Endothelial cell of umbilical vein (primary cell): ENCODE data around the gene RPS25. TPM values are rescaled to one million over a fixed set of nuclear protein-coding genes. Genes with fewer than 3 reads are reported as not detected.
A peak's percentile ranks its signal among the peaks of the same experiment; 100 is the strongest.

ENCODE experiments used
- BruUV-seq: library from RNA; stranded (reverse); fragments of 400-500 nt; replicated peaks from 2 replicates; lab custom pipeline; 2021; lab: Mats Ljungman, UMichigan
- CTCF ChIA-PET: fragments of 300-600, 350-600 bp; sonication (Branson Sonifier 250); formaldehyde crosslinking; loops from one replicate; lab custom pipeline; 2021; ENCODE audit warnings: antibody characterized with exemption, inconsistent platforms; lab: Charles Lee
- POLR2A ChIA-PET: fragments of 300-600, 350-600 bp; sonication (Branson Sonifier 250); formaldehyde crosslinking; loops from one replicate; lab custom pipeline; 2021; ENCODE audit warnings: antibody characterized with exemption, inconsistent platforms; lab: Charles Lee
- DNase-seq: peaks from one replicate; pipeline ENCODE4 v3.0.0-alpha.2; 2011; ENCODE audit warnings: low read depth, low spot score
- FAIRE-seq: peaks from 2 replicates; lab custom pipeline; 2011; peaks lifted over from hg19 to GRCh38; lab: Jason Lieb, UNC
- H2AFZ ChIP-seq: 2 replicates; pipeline ENCODE4 v1.6.0; 2012; ENCODE audit warnings: low read depth, low read length, control low read depth, inconsistent platforms
- H3K27ac ChIP-seq: 2 replicates; pipeline ENCODE4 v1.5.1; 2011; ENCODE audit warnings: low read depth, mild to moderate bottlenecking, control low read depth, low read length, moderate library complexity; ENCODE audit not compliant: insufficient read depth
- H3K27me3 ChIP-seq, 2 experiments: 2 replicates each; pipeline versions ENCODE4 v1.6.0 to v1.6.1; 2011; ENCODE audit warnings: low read length in 2 of 2, mixed read lengths in 1 of 2; ENCODE audit not compliant: control insufficient read depth in 2 of 2, insufficient read depth in 2 of 2
- H3K36me3 ChIP-seq, 2 experiments: 2 replicates in 1 of 2; 3 replicates in 1 of 2; pipeline ENCODE4 v1.5.1; 2011; ENCODE audit warnings: low read length in 2 of 2, mild to moderate bottlenecking in 1 of 2, moderate library complexity in 1 of 2; ENCODE audit not compliant: control insufficient read depth in 2 of 2, insufficient read depth in 2 of 2; ENCODE audit errors: extremely low read depth in 1 of 2
- H3K4me1 ChIP-seq: 3 replicates; pipeline ENCODE4 v1.5.1; 2011; ENCODE audit warnings: mild to moderate bottlenecking, low read length; ENCODE audit not compliant: control insufficient read depth, insufficient read depth; ENCODE audit errors: extremely low read depth
- H3K4me2 ChIP-seq: 2 replicates; pipeline ENCODE4 v1.6.1; 2011; ENCODE audit warnings: low read length, control low read depth, mixed read lengths; ENCODE audit not compliant: insufficient read depth
- H3K4me3 ChIP-seq, 3 experiments: fragments of 200-600 bp in 1 of 3; sonication (generic), shearing (Covaris generic) in 1 of 3; replicated peaks in 1 of 3; 2 replicates each; pipeline ENCODE4 v1.5.1; 2011 to 2016; ENCODE audit warnings: control low read depth in 3 of 3, low read length in 3 of 3, mild to moderate bottlenecking in 2 of 3, inconsistent platforms in 1 of 3, low read depth in 1 of 3, moderate library complexity in 1 of 3; ENCODE audit not compliant: insufficient read depth in 1 of 3
- H3K79me2 ChIP-seq: 2 replicates; pipeline ENCODE4 v1.6.0; 2012; ENCODE audit warnings: low read length, inconsistent platforms; ENCODE audit not compliant: control insufficient read depth, insufficient read depth
- H3K9ac ChIP-seq: replicated peaks from 2 replicates; pipeline ENCODE3; 2011; ENCODE audit warnings: low read length, control low read depth; ENCODE audit not compliant: insufficient read depth; ENCODE audit errors: extremely low read depth
- H3K9me1 ChIP-seq: replicated peaks from 3 replicates; pipeline ENCODE4 v1.6.0; 2011; ENCODE audit warnings: mild to moderate bottlenecking, low read length; ENCODE audit not compliant: control insufficient read depth, insufficient read depth; ENCODE audit errors: extremely low read depth
- H3K9me3 ChIP-seq: replicated peaks from 2 replicates; pipeline ENCODE4 v1.5.1; 2012; ENCODE audit warnings: low read length, inconsistent platforms; ENCODE audit not compliant: control insufficient read depth, insufficient read depth
- H4K20me1 ChIP-seq: replicated peaks from 2 replicates; pipeline ENCODE3; 2011; ENCODE audit warnings: mild to moderate bottlenecking, low read length; ENCODE audit not compliant: control insufficient read depth, insufficient read depth; ENCODE audit errors: extremely low read depth
- CTCF ChIP-seq, 2 donors: IDR thresholded peaks; 1 replicate in 1 of 2; 2 replicates in 1 of 2; pipeline ENCODE4 v1.5.1; 2011; ENCODE audit warnings: low read length in 2 of 2, mild to moderate bottlenecking in 2 of 2, moderate library complexity in 2 of 2, control low read depth in 1 of 2, inconsistent platforms in 1 of 2, low read depth in 1 of 2; ENCODE audit not compliant: insufficient read depth in 1 of 2; ENCODE audit errors: extremely low read depth in 1 of 2
- EZH2 ChIP-seq: IDR thresholded peaks from 2 replicates; pipeline ENCODE4 v1.6.1; 2012; ENCODE audit warnings: borderline replicate concordance, low read depth, mild to moderate bottlenecking, moderate library complexity, low read length, inconsistent platforms; ENCODE audit not compliant: severe bottlenecking
- FOS ChIP-seq: IDR thresholded peaks from 2 replicates; pipeline ENCODE4 v1.6.1; 2011; ENCODE audit warnings: mild to moderate bottlenecking, low read length, moderate library complexity, borderline replicate concordance; ENCODE audit not compliant: insufficient read depth
- GATA2 ChIP-seq: IDR thresholded peaks from 2 replicates; pipeline ENCODE4 v1.7.0; 2011; ENCODE audit warnings: low read depth, mild to moderate bottlenecking, moderate library complexity, mixed read lengths, low read length; ENCODE audit not compliant: insufficient read length, insufficient read depth
- JUN ChIP-seq: IDR thresholded peaks from 2 replicates; pipeline ENCODE4 v1.6.1; 2011; ENCODE audit warnings: borderline replicate concordance, low read depth; ENCODE audit not compliant: insufficient read length, insufficient read depth
- MAX ChIP-seq: IDR thresholded peaks from 2 replicates; pipeline ENCODE4 v1.6.1; 2011; ENCODE audit not compliant: insufficient read depth, insufficient read length
- MYC ChIP-seq: IDR thresholded peaks from one replicate; pipeline ENCODE4 v1.6.1; 2011; ENCODE audit warnings: mild to moderate bottlenecking, low read depth, low read length
- POLR2A ChIP-seq: IDR thresholded peaks from 2 replicates; pipeline ENCODE4 v1.6.1; 2012; ENCODE audit warnings: low read depth, mild to moderate bottlenecking, control low read depth, low read length
- POLR2AphosphoS5 ChIP-seq: IDR thresholded peaks from 2 replicates; pipeline ENCODE4 v1.6.1; 2012; ENCODE audit warnings: low read depth, mild to moderate bottlenecking, control low read depth, low read length, moderate library complexity; ENCODE audit not compliant: insufficient read depth
- dilution Hi-C: fragments of 300-500 bp; cut with MboI; formaldehyde crosslinking; loops from one replicate; pipeline ENCODE4 v1.15.0; 2019; ENCODE audit warnings: low sequenced_read_pairs; ENCODE audit not compliant: extremely low pct_ligation_motif_present
- intact Hi-C: fragments of 100-400 bp; cut with micrococcal nuclease; formaldehyde crosslinking; loops from one replicate; pipeline ENCODE4 v1.10.0; 2022
- polyA plus RNA-seq, 4 experiments: library from polyadenylated mRNA; depleted of rRNA in 3 of 4; stranded (reverse) in 3 of 4; unstranded in 1 of 4; fragments of >200 nt; gene quantifications; 2 replicates each; pipeline versions ENCODE4 v1.2.1 to v1.2.3, GENCODE V29; 2011 to 2012; ENCODE audit warnings: missing spikeins in 1 of 4
- total RNA-seq: library from RNA; stranded (reverse); gene quantifications from 2 replicates; pipeline ENCODE4 v1.2.3, GENCODE V29; 2021

RPS25 gene
- total and polyA plus RNA-seq, 2 donors (not counting 3 experiments of a cell fraction or from before 2014, with no cell fraction given): 887 to 992 TPM

- H4K20me1 ChIP-seq: no peaks in the 10 kb centered on the region
- H3K4me1 ChIP-seq: peaks cover 18% of the 10 kb centered on the region
- TF ChIP-seq MAX: no peak
- TF ChIP-seq EZH2: no peak
- TF ChIP-seq JUN: no peak
- no peak for TF ChIP-seq GATA2
- TF ChIP-seq POLR2AphosphoS5: no peak
- no peak for TF ChIP-seq FOS
- TF ChIP-seq POLR2A: no peak
- TF ChIP-seq CTCF (IDR thresholded peaks at IDR 0.05; ENCODE audit: extremely low read depth in 1 of 2, insufficient read depth in 1 of 2, low read depth in 1 of 2, low read length in 2 of 2): no peak
- TF ChIP-seq MYC: no peak
- ChIA-PET POLR2A (interaction anchor here (1.4 kb wide), 1 partner anchor 20 kb away, joined by 6 read pairs; the partner anchor contains the start of genes RPS25 and TRAPPC4), CTCF (interaction anchor here (1.0 to 1.6 kb wide), 5 partner anchors 18 to 403 kb away, joined by 3 to 4 read pairs (median 3); partner anchors contain the start of gene TRAPPC4)
- peak overlapping the region; percentile 26 for H3K27ac ChIP-seq
- H2AFZ ChIP-seq: peak overlapping the region; percentile 46
- peak overlapping the region; percentile 82 for H3K4me2 ChIP-seq
- FAIRE-seq (no peak), DNase-seq (no peak)
- peaks cover 2 to 6% of the 10 kb centered on the region in 2 experiments for H3K36me3 ChIP-seq
- H3K9ac ChIP-seq: peak overlapping the region; percentile 50
- peaks cover 8% of the 10 kb centered on the region for H3K79me2 ChIP-seq
- intact Hi-C loops: loop anchor here (1.0 to 5.0 kb wide), 2 partner anchors 20 to 59 kb away; partner anchors contain the start of genes HYOU1, RPS25 and TRAPPC4
- no peaks in the 10 kb centered on the region for H3K9me1 ChIP-seq
- BruUV-seq: no TSS peak
- dilution Hi-C loops: no loop called here
- no peaks in the 10 kb centered on the region for H3K9me3 ChIP-seq
- H3K4me3 ChIP-seq: peak overlapping the region; percentile 61 to 81 (median 62)
- no peaks in the 10 kb centered on the region for H3K27me3 ChIP-seq
These were observed 19.8 kb downstream of the RPS25 start for GRCh38 chr11:118998388-118998717.
